HL-60/S4 (cell line): ENCODE measurements around the gene SOCS2.
"Not testable (repeated sequence)": the region's sequence is repeated elsewhere in the genome, so short reads cannot be mapped to it uniquely, and the experiment has no call there.

Experiments
- in situ Hi-C: fragments of 300-500 bp; cut with MboI; formaldehyde crosslinking; loops from 2 replicates; pipeline ENCODE4 v1.14.3; 2022; ENCODE audit warnings: low sequenced_read_pairs

The SOCS2 gene, protein sequence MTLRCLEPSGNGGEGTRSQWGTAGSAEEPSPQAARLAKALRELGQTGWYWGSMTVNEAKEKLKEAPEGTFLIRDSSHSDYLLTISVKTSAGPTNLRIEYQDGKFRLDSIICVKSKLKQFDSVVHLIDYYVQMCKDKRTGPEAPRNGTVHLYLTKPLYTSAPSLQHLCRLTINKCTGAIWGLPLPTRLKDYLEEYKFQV

GRCh38 chr12:93571925-93572711 is at the start of gene SOCS2:
Gene SOCS2 (plus strand): TSS chr12:93572675. CDS start chr12:93572898, 223 bp downstream.
- in situ Hi-C loops: no loop called here

DNA sequence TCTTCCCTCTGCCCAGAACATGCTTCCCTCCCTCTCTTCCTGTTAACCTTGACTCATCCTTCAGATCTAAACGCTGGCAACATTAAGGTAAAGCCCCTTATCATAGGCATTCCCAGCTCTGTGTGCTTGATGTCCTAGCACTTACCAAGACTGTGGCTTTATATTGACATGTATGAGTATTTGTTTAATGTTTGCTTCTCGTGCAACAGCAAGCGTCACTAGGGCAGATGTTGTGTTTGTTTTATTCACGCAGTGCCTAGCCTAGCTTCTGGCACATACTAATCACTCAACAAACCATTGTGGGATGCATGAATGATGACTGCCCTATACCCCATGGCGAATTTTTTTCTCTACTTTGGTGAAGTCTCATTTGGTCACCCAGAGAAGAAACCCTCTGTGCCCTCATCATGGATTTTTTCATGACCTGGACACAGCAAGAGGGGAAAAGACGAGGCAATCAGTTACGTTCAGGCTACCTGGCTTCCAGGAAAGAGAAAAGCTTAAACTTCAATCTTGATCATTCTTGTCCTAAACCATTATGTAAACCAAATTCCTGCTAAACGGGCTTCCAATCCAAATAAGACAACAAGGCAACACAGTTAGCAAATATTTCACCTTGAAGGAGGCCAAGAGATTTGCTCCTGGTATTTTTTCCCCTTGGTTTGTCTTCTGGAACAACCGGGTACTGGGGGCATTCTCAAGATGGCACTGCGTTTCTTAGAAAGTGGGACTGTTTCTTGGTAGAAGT is 47.9 kb upstream of the SOCS2 start:
- in situ Hi-C loops: no loop called here

- in situ Hi-C loops: no loop called here
Measured at GRCh38 chr12:93526786-93527428, 45.6 kb upstream of the SOCS2 start.

DNA sequence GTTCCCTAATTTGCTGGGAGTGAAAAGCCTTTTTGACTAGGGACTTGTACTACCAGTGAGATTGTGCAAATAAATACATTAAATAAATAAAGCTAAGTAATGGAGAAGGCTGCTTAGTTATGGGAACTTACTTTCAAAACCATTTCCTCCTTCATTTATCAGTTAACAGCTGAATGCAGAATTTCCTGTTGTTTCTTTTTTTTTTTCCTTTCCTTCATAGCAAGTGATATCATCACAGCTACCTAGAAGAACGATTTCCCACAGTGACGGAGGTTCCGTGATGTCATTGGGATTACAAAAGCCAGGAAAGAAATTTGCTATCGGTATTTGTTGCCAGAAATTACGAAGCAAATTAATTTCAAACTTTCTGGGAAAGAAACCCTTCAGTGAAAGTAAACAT is 42.1 kb upstream of the SOCS2 start:
- in situ Hi-C loops: no loop called here

DNA sequence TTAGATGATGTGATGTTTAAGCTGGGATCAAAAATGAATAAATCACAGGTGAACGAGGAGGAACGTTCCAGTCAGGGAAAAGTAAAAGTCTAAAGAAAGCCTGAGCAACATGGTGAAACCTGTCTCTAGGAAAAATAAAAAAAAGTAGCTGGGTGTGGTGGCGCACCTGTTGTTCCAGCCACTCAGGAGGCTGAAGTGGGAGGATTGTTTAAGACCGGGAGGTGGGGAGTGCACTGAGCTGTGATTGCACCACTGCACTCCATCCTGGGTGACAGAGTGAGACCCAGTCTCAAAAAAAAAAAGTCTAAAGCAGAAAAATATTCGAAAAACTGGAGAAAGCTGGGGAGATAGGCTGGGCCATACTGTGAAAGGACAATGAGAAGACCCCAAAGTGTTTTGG is 39.2 kb upstream of the SOCS2 start:
- in situ Hi-C loops: no loop called here

GRCh38 chr12:93536111-93536765 is 36.2 kb upstream of the SOCS2 start:
- in situ Hi-C loops: no loop called here

- in situ Hi-C loops: no loop called here
Measured at GRCh38 chr12:93536766-93537488, 35.5 kb upstream of the SOCS2 start.

- in situ Hi-C loops: no loop called here
Measured at GRCh38 chr12:93537769-93538168, 34.7 kb upstream of the SOCS2 start.

GRCh38 chr12:93539821-93540220 is 32.7 kb upstream of the SOCS2 start:
- in situ Hi-C loops: no loop called here

- in situ Hi-C loops: no loop called here
Measured at GRCh38 chr12:93540466-93540865, 32.0 kb upstream of the SOCS2 start.

GRCh38 chr12:93541578-93542225 is 30.8 kb upstream of the SOCS2 start:
- in situ Hi-C loops: no loop called here

- in situ Hi-C loops: no loop called here
Measured at GRCh38 chr12:93547778-93548177, 24.7 kb upstream of the SOCS2 start.

DNA sequence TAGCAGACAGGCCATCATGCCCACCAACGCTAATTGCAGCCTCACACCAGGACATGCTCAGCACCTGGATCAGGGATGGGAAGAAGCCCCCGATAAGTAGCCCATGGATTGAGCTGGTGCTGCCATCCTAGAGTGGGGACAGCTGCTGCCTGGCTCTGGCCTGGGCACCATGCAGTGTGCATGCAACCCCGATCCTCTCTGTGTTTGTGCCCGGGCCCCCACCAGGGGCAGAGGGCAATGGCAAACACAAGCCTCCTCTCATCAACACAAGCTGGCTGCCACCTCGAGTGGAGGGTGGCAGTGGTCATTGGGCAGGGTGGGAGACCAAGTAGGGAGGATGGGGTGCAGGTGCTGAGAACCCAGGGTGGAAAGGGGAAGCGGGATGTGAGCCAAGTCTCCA is 23.3 kb upstream of the SOCS2 start:
- in situ Hi-C loops: no loop called here

DNA sequence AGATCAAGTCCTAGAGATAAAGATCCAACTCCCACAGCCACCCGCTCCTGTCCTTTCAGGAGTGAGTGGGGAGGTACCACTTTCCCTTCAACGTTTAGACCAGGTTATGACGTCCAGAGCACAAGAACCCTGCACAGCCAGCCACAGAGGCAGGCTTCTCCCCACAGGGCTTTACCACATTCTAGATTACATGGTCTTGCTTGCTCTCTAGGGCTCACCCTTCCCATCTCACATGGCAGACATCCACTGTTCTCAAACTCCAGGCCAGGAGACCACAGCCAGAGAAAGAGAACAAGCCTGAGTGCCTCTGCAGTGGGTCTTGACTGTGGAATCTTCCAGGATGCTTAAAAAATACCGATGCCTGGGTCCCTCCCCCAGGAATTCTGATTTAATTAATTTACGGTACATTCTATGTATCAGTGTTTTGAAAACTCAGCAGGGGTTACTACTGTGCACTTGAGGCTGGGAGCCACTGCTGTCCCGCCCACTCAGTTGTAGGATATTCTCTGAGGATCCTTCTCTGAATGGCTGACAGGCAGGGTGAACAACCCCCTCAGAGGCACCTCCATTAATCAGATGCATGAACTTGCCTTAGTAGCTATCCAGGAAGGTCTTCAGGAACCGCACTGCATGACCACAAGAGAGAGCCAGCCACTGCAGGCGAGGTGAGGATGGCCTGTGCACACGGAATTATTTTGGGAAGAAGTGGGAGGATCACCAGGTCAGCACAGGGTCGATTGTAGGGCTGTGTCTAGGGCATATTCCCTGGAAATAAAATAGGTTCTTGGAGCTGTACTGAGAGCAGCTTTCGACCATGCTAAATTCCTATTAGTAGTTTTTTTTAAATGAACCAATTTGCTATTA is 21.5 kb upstream of the SOCS2 start:
- in situ Hi-C loops: no loop called here

- in situ Hi-C loops: no loop called here
Measured at GRCh38 chr12:93552427-93552826, 20.0 kb upstream of the SOCS2 start.

DNA sequence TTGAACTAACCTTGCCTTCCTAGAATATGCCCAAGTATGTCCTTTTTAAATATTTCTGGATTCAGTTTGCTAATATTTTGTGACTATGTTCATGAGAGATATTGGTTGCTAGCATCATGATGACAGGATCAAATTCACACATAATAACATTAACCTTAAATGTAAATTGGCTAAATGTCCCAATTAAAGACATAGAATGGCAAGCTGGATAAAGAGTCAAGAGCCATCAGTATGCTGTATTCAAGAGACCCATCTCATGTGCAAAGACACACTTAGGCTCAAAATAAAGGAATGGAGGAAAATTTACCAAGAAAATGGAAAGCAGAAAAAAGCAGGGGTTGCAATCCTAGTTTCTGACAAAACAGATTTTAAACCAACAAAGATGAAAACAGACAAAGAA is 14.6 kb upstream of the SOCS2 start:
- in situ Hi-C loops: not testable (repeated sequence)

DNA sequence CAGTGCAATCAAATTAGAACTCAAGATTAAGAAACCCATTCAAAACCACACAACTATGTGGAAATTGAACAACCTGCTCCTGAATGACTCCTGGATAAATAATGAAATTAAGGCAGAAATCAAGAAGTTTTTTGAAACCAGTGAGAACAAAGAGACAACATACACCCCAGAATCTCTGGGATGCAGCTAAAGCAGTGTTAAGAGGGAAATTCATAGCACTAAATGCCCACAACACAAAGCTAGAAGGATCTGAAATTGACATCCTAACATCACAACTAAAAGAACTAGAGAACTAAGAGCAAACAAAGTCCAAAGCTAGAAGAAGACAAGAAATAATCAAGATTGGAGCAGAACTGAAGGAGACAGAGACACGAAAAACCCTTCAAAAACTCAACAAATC is 13.8 kb upstream of the SOCS2 start:
- in situ Hi-C loops: not testable (repeated sequence)

DNA sequence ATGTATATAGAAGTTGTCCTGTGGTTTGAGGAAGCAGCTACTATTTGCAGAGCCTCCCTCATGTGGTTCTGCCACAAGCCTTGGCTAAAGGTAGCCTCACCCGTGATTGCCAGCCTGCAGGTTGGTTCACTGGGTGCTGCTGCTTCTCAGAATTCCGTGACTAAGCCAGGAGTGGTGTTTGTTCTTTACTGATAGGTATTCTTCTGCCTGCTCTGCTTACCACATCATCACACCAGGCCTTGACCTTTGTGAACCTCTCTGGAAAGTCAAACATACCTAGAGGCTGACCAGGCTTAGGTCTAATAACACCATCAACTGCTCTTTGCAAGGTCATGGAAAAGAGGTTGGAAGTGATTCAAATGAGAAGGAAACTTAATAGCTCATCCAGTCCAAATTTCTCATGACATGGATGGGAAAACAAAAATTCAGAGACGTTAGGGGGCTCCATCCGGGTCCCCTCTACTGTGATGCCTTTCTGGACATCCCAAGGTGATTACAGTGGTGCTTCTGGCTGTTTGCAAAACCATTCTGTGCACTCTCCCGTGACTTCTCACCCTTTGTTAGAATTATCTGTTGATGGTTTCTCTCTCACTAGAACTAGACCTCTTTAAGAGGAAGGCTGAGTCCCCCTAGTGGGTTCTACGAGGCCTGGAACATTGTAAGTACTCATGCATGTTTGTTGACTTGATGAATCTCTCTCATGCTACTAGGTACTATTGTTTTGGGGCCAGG is 8.5 kb upstream of the SOCS2 start:
- in situ Hi-C loops: no loop called here
